Astrocyte of the spinal cord (primary cell): ENCODE results near the gene PRR36.

Experiments used
- DNase-seq: peaks from one replicate; pipeline ENCODE4 v3.0.0; 2011; ENCODE audit warnings: low read depth, low spot score
- H3K4me3 ChIP-seq: 2 replicates; pipeline ENCODE4 v1.5.1; 2011; ENCODE audit warnings: low read depth, mild to moderate bottlenecking, low read length, moderate library complexity
- CTCF ChIP-seq: IDR thresholded peaks from 2 replicates; pipeline ENCODE4 v1.5.1; 2012; ENCODE audit warnings: low read depth, mild to moderate bottlenecking, low read length, inconsistent platforms
- in situ Hi-C: cut with HindIII; loops from 2 replicates; pipeline ENCODE4 v1.10.0; 2017; ENCODE audit warnings: low sequenced_read_pairs

Gene PRR36

GRCh38 chr19:7848779-7849457, 25.3 kb downstream of the PRR36 start:
- in situ Hi-C loops, result no loop called here
- H3K4me3 ChIP-seq, result no peak overlapping the region
- DNase-seq, result no peak
- TF ChIP-seq CTCF, result no peak

- in situ Hi-C loops, result no loop called here
- no peak overlapping the region for H3K4me3 ChIP-seq
- no peak for DNase-seq
- TF ChIP-seq CTCF, result no peak
Observed at GRCh38 chr19:7847664-7848063, 26.5 kb downstream of the PRR36 start.

GRCh38 chr19:7846155-7846646, 28.0 kb downstream of the PRR36 start:
- in situ Hi-C loops, result no loop called here
- no peak for DNase-seq
- no peak overlapping the region for H3K4me3 ChIP-seq
- no peak for TF ChIP-seq CTCF

- TF ChIP-seq CTCF, result no peak
- H3K4me3 ChIP-seq, result no peak overlapping the region
- in situ Hi-C loops, result no loop called here
- DNase-seq, result no peak
Observed at GRCh38 chr19:7845390-7846154, 28.6 kb downstream of the PRR36 start.

GRCh38 chr19:7844951-7845350, 29.2 kb downstream of the PRR36 start:
- in situ Hi-C loops, result no loop called here
- no peak overlapping the region for H3K4me3 ChIP-seq
- TF ChIP-seq CTCF, result no peak
- DNase-seq, result no peak

GRCh38 chr19:7844405-7844804, 29.8 kb downstream of the PRR36 start:
- no peak overlapping the region for H3K4me3 ChIP-seq

More at GRCh38 chr19:7844405-7844804, 29.8 kb downstream of the PRR36 start:
- no peak for TF ChIP-seq CTCF
- in situ Hi-C loops, result no loop called here
- no peak for DNase-seq
